Tibial nerve (tissue), 4 donors: ENCODE measurements around the gene PTCHD1.

Source experiments
- EP300 ChIP-seq, 2 donors: sonication (generic); formaldehyde crosslinking; IDR thresholded peaks; one replicate each; pipeline ENCODE4 v1.6.1; 2017; ENCODE audit warnings: antibody characterized with exemption in 2 of 2, mild to moderate bottlenecking in 1 of 2
- POLR2A ChIP-seq, 2 donors: fragments of 450-650 bp; IDR thresholded peaks; one replicate each; pipeline ENCODE4 v1.6.1; 2017; ENCODE audit warnings: antibody characterized with exemption in 2 of 2, mild to moderate bottlenecking in 2 of 2, moderate library complexity in 2 of 2
- TF ChIP-seq, protein P1 (sequence below), 5 experiments: fragments of 200-600 bp in 3 of 5; fragments of 450-650 bp in 2 of 5; sonication (generic) in 3 of 5; IDR thresholded peaks; one replicate each; pipeline ENCODE4 v1.5.1; 2016 to 2019; ENCODE audit warnings: antibody characterized with exemption in 5 of 5, mild to moderate bottlenecking in 3 of 5, moderate library complexity in 2 of 5

DNA sequence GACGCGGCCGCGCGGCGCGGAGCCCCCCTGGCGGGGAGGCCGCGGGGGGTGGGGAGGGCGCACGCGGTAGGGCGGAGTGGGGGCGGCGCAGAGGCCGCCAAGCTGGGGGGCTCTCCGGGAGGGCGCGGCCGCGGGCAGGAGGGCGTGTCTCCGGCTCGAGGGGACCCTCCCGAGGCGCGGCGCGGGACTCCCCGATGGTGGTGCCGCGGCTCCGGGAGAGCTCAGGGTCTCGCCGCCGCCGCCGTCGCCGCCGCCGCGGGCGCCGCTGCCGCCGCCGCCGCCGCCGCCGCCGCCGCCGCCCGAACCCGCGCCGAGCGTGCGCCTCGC lies 165 bp upstream of the PTCHD1 start:
- TF ChIP-seq POLR2A (IDR thresholded peaks at IDR 0.05) (no peak), EP300 (IDR thresholded peaks at IDR 0.05) (no peak)
- TF ChIP-seq, protein P1, sequence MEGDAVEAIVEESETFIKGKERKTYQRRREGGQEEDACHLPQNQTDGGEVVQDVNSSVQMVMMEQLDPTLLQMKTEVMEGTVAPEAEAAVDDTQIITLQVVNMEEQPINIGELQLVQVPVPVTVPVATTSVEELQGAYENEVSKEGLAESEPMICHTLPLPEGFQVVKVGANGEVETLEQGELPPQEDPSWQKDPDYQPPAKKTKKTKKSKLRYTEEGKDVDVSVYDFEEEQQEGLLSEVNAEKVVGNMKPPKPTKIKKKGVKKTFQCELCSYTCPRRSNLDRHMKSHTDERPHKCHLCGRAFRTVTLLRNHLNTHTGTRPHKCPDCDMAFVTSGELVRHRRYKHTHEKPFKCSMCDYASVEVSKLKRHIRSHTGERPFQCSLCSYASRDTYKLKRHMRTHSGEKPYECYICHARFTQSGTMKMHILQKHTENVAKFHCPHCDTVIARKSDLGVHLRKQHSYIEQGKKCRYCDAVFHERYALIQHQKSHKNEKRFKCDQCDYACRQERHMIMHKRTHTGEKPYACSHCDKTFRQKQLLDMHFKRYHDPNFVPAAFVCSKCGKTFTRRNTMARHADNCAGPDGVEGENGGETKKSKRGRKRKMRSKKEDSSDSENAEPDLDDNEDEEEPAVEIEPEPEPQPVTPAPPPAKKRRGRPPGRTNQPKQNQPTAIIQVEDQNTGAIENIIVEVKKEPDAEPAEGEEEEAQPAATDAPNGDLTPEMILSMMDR (IDR thresholded peaks at IDR 0.05): no peak
